Measurements from ENCODE around the gene ADAMTS9. TPM values are rescaled to one million over a fixed set of nuclear protein-coding genes. Genes with fewer than 3 reads are reported as not detected.

The ADAMTS9 gene
- total RNA-seq, 1 experiment from 2014 or later: 1.2 TPM

DNA sequence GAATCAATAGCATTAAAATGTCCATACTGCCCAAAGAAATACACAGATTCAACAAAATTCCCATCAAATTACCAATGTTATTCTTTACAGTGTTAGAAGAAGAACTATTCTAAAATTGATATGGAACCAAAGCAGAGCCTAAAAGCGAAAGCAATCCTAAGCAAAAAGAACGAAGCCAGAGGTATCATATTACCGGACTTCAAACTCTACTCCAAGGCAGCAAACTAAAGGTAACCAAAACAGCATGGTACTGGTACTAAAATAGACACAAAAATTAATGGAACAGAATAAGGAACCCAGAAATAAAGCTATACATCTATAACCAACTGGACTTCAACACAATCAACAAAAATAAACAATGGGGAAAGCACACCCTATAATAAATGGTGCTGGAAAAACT, 167.5 kb downstream of the ADAMTS9 start:
- Histone ChIP-seq H3K27ac (no peak overlapping the region), H2AFZ (no peak overlapping the region), H3K4me3 (no peak overlapping the region), H3K4me2 (no peak overlapping the region), H3K27me3 (ENCODE audit: insufficient read depth, low read depth) (no peaks in the 10 kb centered on the region), H3K36me3 (ENCODE audit: low read depth) (no peaks in the 10 kb centered on the region), H3F3A (ENCODE audit: insufficient read depth, low read depth) (no peaks in the 10 kb centered on the region), H4K20me1 (ENCODE audit: insufficient read depth) (no peaks in the 10 kb centered on the region), H3K9me3 (ENCODE audit: insufficient read depth, low read depth) (no peaks in the 10 kb centered on the region), H3K4me1 (replicated peaks; ENCODE audit: insufficient read depth) (no peaks in the 10 kb centered on the region), H3K79me2 (ENCODE audit: low read depth) (no peaks in the 10 kb centered on the region), H3K9me2 (ENCODE audit: insufficient read depth) (no peaks in the 10 kb centered on the region)
- ChIA-PET CTCF (no interaction called here), POLR2A (ENCODE audit: unreplicated experiment) (no interaction called here)
- intact Hi-C loops (cut with micrococcal nuclease; ENCODE audit: unreplicated experiment): no loop called here
- no peak for DNase-seq
- TF ChIP-seq EZH2 (IDR thresholded peaks at IDR 0.05; ENCODE audit: low read depth) (no peak), CTCF (conservative IDR thresholded peaks at IDR 0.05) (no peak)
- BruUV-seq (replicated peaks): no TSS peak

DNA sequence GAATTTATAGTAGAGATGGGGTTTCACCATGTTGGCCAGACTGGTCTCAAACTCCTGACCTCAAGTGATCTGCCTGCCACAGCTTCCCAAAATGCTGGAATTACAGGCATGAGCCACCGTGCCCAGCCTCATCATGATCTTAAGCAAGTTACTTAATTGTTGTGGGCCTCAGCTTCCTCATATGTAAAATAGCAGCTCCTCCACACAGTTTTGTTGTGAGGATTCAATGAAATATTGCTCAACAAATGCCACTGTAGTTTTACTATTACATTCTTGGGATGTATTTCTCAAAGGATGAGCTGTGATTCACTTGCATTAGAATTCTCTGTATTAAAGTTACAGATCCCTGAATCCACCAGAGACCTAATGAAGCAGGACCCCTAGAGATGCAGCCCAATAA, 168.8 kb downstream of the ADAMTS9 start:
- H3K27ac ChIP-seq: no peak overlapping the region
- no peaks in the 10 kb centered on the region for H3K36me3 ChIP-seq (ENCODE audit: low read depth)
- H3K27me3 ChIP-seq (ENCODE audit: insufficient read depth, low read depth): no peaks in the 10 kb centered on the region
- H3K79me2 ChIP-seq (ENCODE audit: low read depth): no peaks in the 10 kb centered on the region
- no peaks in the 10 kb centered on the region for H3K4me1 ChIP-seq (replicated peaks; ENCODE audit: insufficient read depth)
- intact Hi-C loops (cut with micrococcal nuclease; ENCODE audit: unreplicated experiment): no loop called here
- no peak for DNase-seq
- H2AFZ ChIP-seq: no peak overlapping the region
- ChIA-PET POLR2A (ENCODE audit: unreplicated experiment) (no interaction called here), CTCF (no interaction called here)
- H3K4me2 ChIP-seq: no peak overlapping the region
- H3K9me3 ChIP-seq (ENCODE audit: insufficient read depth, low read depth): no peaks in the 10 kb centered on the region
- H3K4me3 ChIP-seq: no peak overlapping the region
- TF ChIP-seq EZH2 (IDR thresholded peaks at IDR 0.05; ENCODE audit: low read depth): no peak
- no peak for TF ChIP-seq CTCF (conservative IDR thresholded peaks at IDR 0.05)
- BruUV-seq (replicated peaks): no TSS peak
- H4K20me1 ChIP-seq (ENCODE audit: insufficient read depth): no peaks in the 10 kb centered on the region
- no peaks in the 10 kb centered on the region for H3K9me2 ChIP-seq (ENCODE audit: insufficient read depth)
- H3F3A ChIP-seq (ENCODE audit: insufficient read depth, low read depth): no peaks in the 10 kb centered on the region

- intact Hi-C loops (cut with micrococcal nuclease; ENCODE audit: unreplicated experiment): no loop called here
- no TSS peak for BruUV-seq (replicated peaks)
Observed at GRCh38 chr3:64518496-64518895, 169.3 kb downstream of the ADAMTS9 start.

More at GRCh38 chr3:64518496-64518895, 169.3 kb downstream of the ADAMTS9 start:
- POLR2A ChIA-PET (ENCODE audit: unreplicated experiment): no interaction called here
- TF ChIP-seq EZH2 (IDR thresholded peaks at IDR 0.05; ENCODE audit: low read depth) (no peak), CTCF (conservative IDR thresholded peaks at IDR 0.05) (no peak)
- no peak for DNase-seq
- no peaks in the 10 kb centered on the region for H3K9me3 ChIP-seq (ENCODE audit: insufficient read depth, low read depth)
- no peak overlapping the region for H2AFZ ChIP-seq
- no peaks in the 10 kb centered on the region for H4K20me1 ChIP-seq (ENCODE audit: insufficient read depth)
- no peaks in the 10 kb centered on the region for H3K4me1 ChIP-seq (replicated peaks; ENCODE audit: insufficient read depth)
- no peak overlapping the region for H3K4me3 ChIP-seq
- no peaks in the 10 kb centered on the region for H3K79me2 ChIP-seq (ENCODE audit: low read depth)
- no peaks in the 10 kb centered on the region for H3K9me2 ChIP-seq (ENCODE audit: insufficient read depth)
- H3K27ac ChIP-seq: no peak overlapping the region
- H3F3A ChIP-seq (ENCODE audit: insufficient read depth, low read depth): no peaks in the 10 kb centered on the region
- no peaks in the 10 kb centered on the region for H3K36me3 ChIP-seq (ENCODE audit: low read depth)
- CTCF ChIA-PET: no interaction called here
- no peak overlapping the region for H3K4me2 ChIP-seq
- H3K27me3 ChIP-seq (ENCODE audit: insufficient read depth, low read depth): no peaks in the 10 kb centered on the region

Measured in PC-9 (cell line).